GM12878 (cell line): Measurements from ENCODE around the gene NFATC2. TPM values are rescaled to one million over a fixed set of nuclear protein-coding genes. Genes with fewer than 3 reads are reported as not detected.

Experiments
- ATAC-seq: fragments of 200-7000 bp; cut with Tn5 transposase; 3 replicates; pipeline ENCODE4 v1.9.1; 2020; ENCODE audit warnings: mild to moderate bottlenecking, moderate library complexity
- BruUV-seq: library from RNA; stranded (reverse); fragments of 400-500 nt; replicated peaks from 2 replicates; lab custom pipeline; 2021; lab: Mats Ljungman, UMichigan
- CTCF ChIA-PET: fragments of 300-600 bp; sonication (Branson Sonifier 250); formaldehyde crosslinking; extraction: SDS; loops from one replicate; lab custom pipeline; 2021; ENCODE audit warnings: inconsistent platforms; lab: Yijun Ruan, JAX
- POLR2A ChIA-PET: fragments of 350-600 bp; formaldehyde crosslinking; extraction: SDS; loops from one replicate; lab custom pipeline; 2021; ENCODE audit warnings: inconsistent platforms; lab: Charles Lee
- RAD21 ChIA-PET: fragments of 300-600 bp; sonication (Branson Sonifier 250); formaldehyde crosslinking; loops from one replicate; lab custom pipeline; 2023; ENCODE audit warnings: antibody characterized with exemption; ENCODE audit not compliant: unreplicated experiment; lab: Charles Lee
- SMC1A ChIA-PET: fragments of 300-600 bp; sonication (Branson Sonifier 250); formaldehyde crosslinking; loops from one replicate; lab custom pipeline; 2023; ENCODE audit not compliant: unreplicated experiment, uncharacterized antibody; lab: Charles Lee
- DNase-seq: peaks from one replicate; pipeline ENCODE4 v3.0.0-alpha.2; 2011; ENCODE audit warnings: low read depth, low spot score
- FAIRE-seq: peaks from 3 replicates; lab custom pipeline; 2011; peaks lifted over from hg19 to GRCh38; lab: Jason Lieb, UNC
- H2AFZ ChIP-seq: 2 replicates; pipeline ENCODE4 v1.6.0; 2011; ENCODE audit warnings: low read depth, low read length, control low read depth; ENCODE audit not compliant: control insufficient read depth
- H3K27ac ChIP-seq: 2 replicates; pipeline ENCODE4 v1.5.1; 2011; ENCODE audit warnings: control low read depth; ENCODE audit not compliant: control insufficient read depth, insufficient read depth
- H3K27me3 ChIP-seq, 2 experiments: replicated peaks in 1 of 2; 2 replicates each; pipeline versions ENCODE4 v1.6.0 to v1.6.1; 2011; ENCODE audit warnings: low read length in 1 of 2; ENCODE audit not compliant: control insufficient read depth in 2 of 2, insufficient read depth in 2 of 2
- H3K36me3 ChIP-seq, 2 experiments: 2 replicates each; pipeline ENCODE4 v1.5.1; 2011; ENCODE audit warnings: low read length in 1 of 2; ENCODE audit not compliant: control insufficient read depth in 2 of 2, insufficient read depth in 2 of 2
- H3K4me1 ChIP-seq: 2 replicates; pipeline ENCODE4 v1.6.1; 2011; ENCODE audit warnings: mild to moderate bottlenecking, low read length, moderate library complexity, mixed read lengths; ENCODE audit not compliant: control insufficient read depth, insufficient read depth
- H3K4me2 ChIP-seq: 2 replicates; pipeline ENCODE4 v1.6.0; 2011; ENCODE audit warnings: control low read depth; ENCODE audit not compliant: control insufficient read depth, insufficient read depth
- H3K4me3 ChIP-seq: fragments of 200-600 bp; sonication (generic); 2 replicates; pipeline ENCODE4 v1.5.1; 2016
- H3K79me2 ChIP-seq: 2 replicates; pipeline ENCODE4 v1.6.0; 2011; ENCODE audit warnings: low read length; ENCODE audit not compliant: control insufficient read depth, insufficient read depth
- H3K9ac ChIP-seq: 2 replicates; pipeline ENCODE4 v1.8.0; 2011; ENCODE audit warnings: low read length, control low read depth, mixed read lengths; ENCODE audit not compliant: control insufficient read depth, insufficient read depth
- H3K9me3 ChIP-seq: replicated peaks from 3 replicates; pipeline ENCODE4 v1.5.1; 2011; ENCODE audit warnings: mild to moderate bottlenecking, low read length; ENCODE audit not compliant: control insufficient read depth, insufficient read depth
- H4K20me1 ChIP-seq: 2 replicates; pipeline ENCODE4 v1.6.0; 2011; ENCODE audit not compliant: control insufficient read depth, insufficient read depth
- BCLAF1 ChIP-seq: fragments of 450-650 bp; IDR thresholded peaks from 2 replicates; pipeline ENCODE4 v1.6.1; 2017; ENCODE audit warnings: antibody characterized with exemption, mild to moderate bottlenecking, moderate library complexity
- CREM ChIP-seq: IDR thresholded peaks from 2 replicates; pipeline ENCODE4 v1.6.1; 2014; ENCODE audit warnings: antibody characterized with exemption, low read depth
- CTCF ChIP-seq, 3 experiments: IDR thresholded peaks in 2 of 3; conservative IDR thresholded peaks in 1 of 3; 2 replicates each; pipeline ENCODE4 v1.5.1; 2011; ENCODE audit warnings: low read depth in 3 of 3, low read length in 3 of 3, mild to moderate bottlenecking in 3 of 3, control low read depth in 2 of 3, moderate library complexity in 2 of 3, inconsistent platforms in 1 of 3, mixed read lengths in 1 of 3; ENCODE audit not compliant: control insufficient read depth in 2 of 3, insufficient read depth in 1 of 3; ENCODE audit errors: extremely low read depth in 1 of 3
- E4F1 ChIP-seq: fragments of 450-650 bp; IDR thresholded peaks from 2 replicates; pipeline ENCODE4 v1.6.1; 2018; ENCODE audit warnings: borderline replicate concordance, mild to moderate bottlenecking; ENCODE audit not compliant: partially characterized antibody
- HSF1 ChIP-seq: fragments of 150-350 bp; IDR thresholded peaks from 2 replicates; pipeline ENCODE4 v1.6.1; 2014; ENCODE audit warnings: mild to moderate bottlenecking, low read depth, low read length
- LARP7 ChIP-seq: fragments of 450-650 bp; IDR thresholded peaks from 2 replicates; pipeline ENCODE4 v1.6.1; 2017; ENCODE audit warnings: mild to moderate bottlenecking
- RAD21 ChIP-seq: IDR thresholded peaks from 2 replicates; pipeline ENCODE4 v1.6.1; 2011; ENCODE audit warnings: mild to moderate bottlenecking, low read depth, low read length, moderate library complexity; ENCODE audit not compliant: insufficient read depth
- RCOR1 ChIP-seq: conservative IDR thresholded peaks from 2 replicates; pipeline ENCODE4 v1.6.1; 2012; ENCODE audit warnings: low read depth, low read length, improper control_type of control experiment
- SMC3 ChIP-seq: IDR thresholded peaks from 2 replicates; pipeline ENCODE4 v1.6.1; 2011; ENCODE audit warnings: low read length, improper control_type of control experiment, borderline replicate concordance
- WGBS: methylation state at CpG from one replicate; pipeline ENCODE4 v1.1.6; 2016; ENCODE audit warnings: low lambda C conversion rate; ENCODE audit not compliant: insufficient replicate concordance, insufficient coverage; ENCODE audit errors: missing lambda C conversion rate; 5-methylcytosine and 5-hydroxymethylcytosine counted together
- in situ Hi-C: fragments of 300-500 bp; cut with MboI; formaldehyde crosslinking; loops from 9 replicates; pipeline ENCODE4 v1.14.3; 2018; ENCODE audit warnings: mixed read lengths
- intact Hi-C: fragments of 100-400 bp; cut with micrococcal nuclease; formaldehyde crosslinking; loops from one replicate; pipeline ENCODE4 v1.14.2; 2022; ENCODE audit not compliant: unreplicated experiment
- polyA plus RNA-seq, 11 experiments: library from polyadenylated mRNA; depleted of rRNA in 4 of 11; unstranded in 6 of 11; stranded (reverse) in 5 of 11; fragments of >200 nt; fragmentation: Nextera tagmentation in 4 of 11; fragmentation: Illumina TruSeq in 1 of 11; extraction: Ambion mirVana in 4 of 11; extraction: Trizol in 1 of 11; gene quantifications; 1 replicate in 1 of 11; 2 replicates in 10 of 11; pipeline versions ENCODE4 v1.2.1 to v1.2.3, GENCODE V29; 2011 to 2016; ENCODE audit warnings: inconsistent platforms in 2 of 11, missing spikeins in 2 of 11, low read depth in 1 of 11
- total RNA-seq, 4 experiments: library from RNA; depleted of rRNA in 3 of 4; stranded (reverse); fragments of >200 nt in 3 of 4; fragmentation: Illumina TruSeq in 1 of 4; extraction: Trizol in 1 of 4; gene quantifications; 2 replicates each; pipeline versions ENCODE4 v1.2.1 to v1.2.3, GENCODE V29; 2013 to 2021

NFATC2 gene
- total and polyA plus RNA-seq, 10 of the 15 experiments (the other 5 are each of a cell fraction or from before 2014, with no cell fraction given) = 3.3 to 20.0 (median 7.3) TPM

- Histone ChIP-seq H3K36me3 (no peaks in the 10 kb centered on the region), H3K4me2 (no peak overlapping the region), H3K4me1 (peaks cover 14% of the 10 kb centered on the region), H3K4me3 (no peak overlapping the region), H2AFZ (no peak overlapping the region), H4K20me1 (no peaks in the 10 kb centered on the region), H3K27ac (no peak overlapping the region), H3K9ac (no peak overlapping the region), H3K9me3 (no peaks in the 10 kb centered on the region), H3K27me3 (no peaks in the 10 kb centered on the region), H3K79me2 (no peaks in the 10 kb centered on the region)
- WGBS = 74% methylated on average over 19 of the region's 19 CpGs
- DNase-seq (no peak), FAIRE-seq (no peak), ATAC-seq (0 out of 3 replicates have a peak, but pooled peaks have one; percentile 16)
- ChIA-PET RAD21 (interaction anchor here (0.5 to 2.3 kb wide), 3 partner anchors 99 to 246 kb away, joined by 3 to 5 read pairs (median 4); no protein-coding TSS in a partner anchor), POLR2A (no interaction called here), CTCF (interaction anchor here (0.6 to 3.0 kb wide), 3 partner anchors 52 to 242 kb away, joined by 3 to 28 read pairs (median 4); no protein-coding TSS in a partner anchor), SMC1A (interaction anchor here (0.9 to 1.3 kb wide), 3 partner anchors 217 to 245 kb away, joined by 3 to 5 read pairs (median 5); no protein-coding TSS in a partner anchor)
- TF ChIP-seq RCOR1 (no peak), E4F1 (no peak), SMC3 (peak; percentile 26; the same call in 1 of the 2 replicates), CTCF (IDR thresholded peaks at IDR 0.05 in 2 of 3, conservative IDR thresholded peaks at IDR 0.05 in 1 of 3; ENCODE audit: control insufficient read depth in 2 of 3, extremely low read depth in 1 of 3, insufficient read depth in 1 of 3, low read depth in 3 of 3, low read length in 3 of 3) (peak in 2 of 3 experiments; percentile 27 to 30; a peak in 3 of 6 replicates), BCLAF1 (no peak), LARP7 (no peak), RAD21 (peak; percentile 45), HSF1 (no peak), CREM (no peak)
- BruUV-seq = no TSS peak
- intact Hi-C loops = no loop called here
- in situ Hi-C loops = no loop called here
These were observed 164.2 kb downstream of the NFATC2 start for GRCh38 chr20:51378171-51378928.
